Common myeloid progenitor, CD34-positive (primary cell): ENCODE measurements around the gene SLC25A25.

Experiments used
- CTCF ChIA-PET: fragments of 350-600 bp; sonication (Branson Sonifier 250); formaldehyde crosslinking; loops from one replicate; lab custom pipeline; 2021; ENCODE audit warnings: antibody characterized with exemption; lab: Charles Lee
- POLR2A ChIA-PET: fragments of 350-600 bp; sonication (Branson Sonifier 250); formaldehyde crosslinking; loops from one replicate; lab custom pipeline; 2021; ENCODE audit warnings: antibody characterized with exemption; lab: Charles Lee
- DNase-seq, 3 donors: peaks; one replicate each; pipeline versions ENCODE4 v3.0.0 to v3.0.0-alpha.2; 2013
- H3K27ac ChIP-seq, 2 experiments: 1 replicate in 1 of 2; 2 replicates in 1 of 2; pipeline ENCODE4 v1.7.0; 2013; ENCODE audit warnings: inconsistent platforms in 2 of 2, low read length in 2 of 2, mild to moderate bottlenecking in 2 of 2, low read depth in 1 of 2, moderate library complexity in 1 of 2; ENCODE audit not compliant: severe bottlenecking in 2 of 2, insufficient read depth in 1 of 2, poor library complexity in 1 of 2
- H3K27me3 ChIP-seq, 5 experiments: replicated peaks in 2 of 5; 1 replicate in 3 of 5; 2 replicates in 2 of 5; pipeline versions ENCODE4 v1.6.1 to v1.7.0; 2013; ENCODE audit warnings: low read length in 4 of 5, mild to moderate bottlenecking in 2 of 5, moderate library complexity in 2 of 5, inconsistent platforms in 1 of 5; ENCODE audit not compliant: insufficient read depth in 5 of 5, control insufficient read depth in 4 of 5
- H3K36me3 ChIP-seq, 4 experiments: 1 replicate in 2 of 4; 2 replicates in 2 of 4; pipeline versions ENCODE4 v1.6.1 to v1.7.0; 2013; ENCODE audit warnings: low read length in 3 of 4, control low read depth in 1 of 4, mild to moderate bottlenecking in 1 of 4; ENCODE audit not compliant: control insufficient read depth in 4 of 4, insufficient read depth in 4 of 4
- H3K4me1 ChIP-seq, 4 experiments: 1 replicate in 3 of 4; 2 replicates in 1 of 4; pipeline versions ENCODE4 v1.6.1 to v1.7.1; 2013; ENCODE audit warnings: low read length in 3 of 4, mild to moderate bottlenecking in 3 of 4, control low read depth in 1 of 4, inconsistent platforms in 1 of 4, moderate library complexity in 1 of 4; ENCODE audit not compliant: control insufficient read depth in 4 of 4, insufficient read depth in 4 of 4; ENCODE audit errors: control extremely low read depth in 1 of 4
- H3K4me3 ChIP-seq, 7 experiments: 1 replicate in 4 of 7; 2 replicates in 3 of 7; pipeline versions ENCODE4 v1.5.1 to v1.7.0; 2013; ENCODE audit warnings: mild to moderate bottlenecking in 7 of 7, low read length in 6 of 7, moderate library complexity in 6 of 7, inconsistent platforms in 2 of 7, low read depth in 2 of 7, control low read depth in 1 of 7; ENCODE audit not compliant: insufficient read depth in 4 of 7, control insufficient read depth in 1 of 7; ENCODE audit errors: extremely low read depth in 1 of 7
- H3K9me3 ChIP-seq, 5 experiments: 1 replicate in 4 of 5; 2 replicates in 1 of 5; pipeline versions ENCODE4 v1.6.1 to v1.7.1; 2013; ENCODE audit warnings: low read length in 4 of 5, mild to moderate bottlenecking in 2 of 5, inconsistent platforms in 1 of 5, low read depth in 1 of 5, moderate library complexity in 1 of 5; ENCODE audit not compliant: control insufficient read depth in 4 of 5, insufficient read depth in 2 of 5; ENCODE audit errors: control extremely low read depth in 1 of 5
- WGBS: methylation state at CpG from one replicate; pipeline ENCODE4 v1.1.5; 2013; ENCODE audit not compliant: insufficient coverage; 5-methylcytosine and 5-hydroxymethylcytosine counted together

SLC25A25 gene

GRCh38 chr9:128142596-128142995 is 74.6 kb downstream of the SLC25A25 start:
- H3K27ac ChIP-seq, result no peak overlapping the region
- H3K27me3 ChIP-seq, result no peaks in the 10 kb centered on the region
- no peak for DNase-seq
- no peak overlapping the region for H3K4me3 ChIP-seq
- POLR2A ChIA-PET, result interaction anchor here (0.7 to 1.1 kb wide), 2 partner anchors 8 to 17 kb away, joined by 3 read pairs; partner anchors contain the start of gene BBLN
- no peaks in the 10 kb centered on the region for H3K36me3 ChIP-seq
- no peaks in the 10 kb centered on the region for H3K9me3 ChIP-seq
- H3K4me1 ChIP-seq, result peaks cover 0 to 8% (median 2%) of the 10 kb centered on the region in 4 experiments
- CTCF ChIA-PET, result interaction anchor here (0.7 to 1.5 kb wide), 3 partner anchors 13 to 26 kb away, joined by 4 read pairs; no protein-coding TSS in a partner anchor
- no CpG with 5 or more reads among the region's 2 CpGs for WGBS

- Histone ChIP-seq H3K27me3 (no peaks in the 10 kb centered on the region), H3K36me3 (no peaks in the 10 kb centered on the region), H3K4me3 (no peak overlapping the region), H3K9me3 (no peaks in the 10 kb centered on the region), H3K27ac (no peak overlapping the region), H3K4me1 (peaks cover 0 to 8% (median 2%) of the 10 kb centered on the region in 4 experiments)
- ChIA-PET POLR2A (interaction anchor here (0.6 to 1.1 kb wide), 3 partner anchors 7 to 107 kb away, joined by 3 to 5 read pairs (median 3); partner anchors contain the start of gene BBLN), CTCF (interaction anchor here (1.2 to 1.5 kb wide), 2 partner anchors 15 to 28 kb away, joined by 4 read pairs; no protein-coding TSS in a partner anchor)
- WGBS, result 84% methylated on average over 7 of the region's 8 CpGs
- DNase-seq, result no peak
Measured at GRCh38 chr9:128143525-128144238, 75.7 kb downstream of the SLC25A25 start.

GRCh38 chr9:128144239-128145181 is 76.5 kb downstream of the SLC25A25 start:
- H3K27ac ChIP-seq, result no peak overlapping the region

DNA sequence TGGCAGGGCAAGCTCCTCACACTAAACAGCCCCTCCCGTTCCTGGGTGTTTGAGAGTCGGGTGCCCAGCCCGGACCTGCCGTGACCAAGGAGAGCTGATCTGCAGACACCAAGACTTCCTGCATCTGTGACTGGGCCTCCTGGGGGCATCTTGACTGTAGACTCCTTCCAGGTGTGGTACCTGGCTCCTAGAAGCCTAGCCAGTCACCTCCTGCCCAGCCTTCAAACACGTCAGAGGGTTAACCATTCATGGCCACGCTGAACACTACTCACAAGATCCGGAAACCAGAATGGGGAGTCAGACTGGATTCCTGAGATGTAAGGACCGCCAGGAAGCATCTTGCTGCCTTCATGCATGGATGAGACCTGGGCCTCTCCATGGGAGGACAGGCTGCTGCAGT is 77.5 kb downstream of the SLC25A25 start:
- CTCF ChIA-PET, result interaction anchor here (1.0 to 1.3 kb wide), 3 partner anchors 8 to 28 kb away, joined by 3 to 4 read pairs (median 3); no protein-coding TSS in a partner anchor
- Histone ChIP-seq H3K4me3 (no peak overlapping the region), H3K4me1 (peaks cover 0 to 20% (median 15%) of the 10 kb centered on the region in 4 experiments), H3K27me3 (no peaks in the 10 kb centered on the region), H3K27ac (no peak overlapping the region), H3K9me3 (no peaks in the 10 kb centered on the region), H3K36me3 (no peaks in the 10 kb centered on the region)
- no peak for DNase-seq
- WGBS, result 84% methylated on average over 8 of the region's 8 CpGs
- POLR2A ChIA-PET, result no interaction called here

More at GRCh38 chr9:128144239-128145181, 76.5 kb downstream of the SLC25A25 start:
- 95% methylated on average over 17 of the region's 22 CpGs for WGBS
- DNase-seq, result no peak
- H3K9me3 ChIP-seq, result no peaks in the 10 kb centered on the region
- peaks cover 0 to 10% (median 6%) of the 10 kb centered on the region in 4 experiments for H3K4me1 ChIP-seq
- ChIA-PET POLR2A (no interaction called here), CTCF (interaction anchor here (1.3 kb wide), 1 partner anchor 27 kb away, joined by 4 read pairs; no protein-coding TSS in a partner anchor)
- H3K36me3 ChIP-seq, result no peaks in the 10 kb centered on the region
- no peaks in the 10 kb centered on the region for H3K27me3 ChIP-seq
- no peak overlapping the region for H3K4me3 ChIP-seq

DNA sequence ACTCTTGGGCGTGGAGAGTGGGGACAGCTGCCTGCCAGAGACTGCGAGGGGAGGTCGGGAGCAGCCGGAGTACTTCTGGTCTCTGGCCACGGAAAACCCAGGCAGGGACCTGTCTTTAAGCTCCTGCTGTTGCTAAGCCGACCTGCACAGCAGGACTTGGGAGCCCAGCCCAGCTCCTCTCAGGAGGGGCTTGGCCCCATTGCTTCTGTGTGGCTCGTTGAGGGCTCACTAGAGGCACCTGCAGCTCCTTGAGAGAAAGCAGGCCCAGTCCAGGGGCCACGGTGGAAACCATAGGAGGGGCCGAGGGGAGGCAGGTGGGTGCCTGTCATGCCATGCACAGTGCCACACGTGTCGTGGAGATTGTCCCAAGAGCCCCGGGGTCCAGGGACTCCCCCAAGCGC is 77.9 kb downstream of the SLC25A25 start:
- 95% methylated on average over 12 of the region's 13 CpGs for WGBS
- ChIA-PET POLR2A (no interaction called here), CTCF (interaction anchor here (1.0 to 1.2 kb wide), 3 partner anchors 9 to 202 kb away, joined by 3 read pairs; no protein-coding TSS in a partner anchor)
- no peak for DNase-seq
- Histone ChIP-seq H3K4me3 (no peak overlapping the region), H3K9me3 (no peaks in the 10 kb centered on the region), H3K27me3 (no peaks in the 10 kb centered on the region), H3K36me3 (no peaks in the 10 kb centered on the region), H3K4me1 (peaks cover 0 to 25% (median 19%) of the 10 kb centered on the region in 4 experiments), H3K27ac (no peak overlapping the region)

DNA sequence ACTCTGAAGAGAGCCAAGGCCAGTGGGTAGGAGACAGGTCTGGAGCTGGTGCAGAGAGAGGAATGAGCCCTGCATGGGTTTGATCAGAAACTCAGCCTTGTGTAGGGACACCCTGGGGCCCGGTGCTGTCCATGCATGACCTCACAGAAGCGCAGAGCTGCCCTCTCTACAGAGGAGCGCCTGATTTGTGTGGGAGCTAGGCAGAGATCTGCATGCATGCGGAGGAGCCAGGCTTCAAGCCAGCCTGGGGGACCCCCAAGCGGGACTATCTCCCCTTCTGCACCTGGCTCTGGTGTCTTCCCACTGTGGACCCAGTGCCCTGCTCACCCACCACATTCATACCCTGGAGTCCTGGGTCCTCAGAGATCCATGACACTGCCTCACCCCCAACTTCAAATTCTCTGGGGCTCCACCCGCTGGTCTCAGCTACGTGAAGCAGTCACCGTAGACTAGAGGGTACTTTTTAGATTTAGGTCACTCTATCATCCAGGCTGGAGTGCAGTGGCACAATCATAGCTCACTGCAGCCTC is 78.6 kb downstream of the SLC25A25 start:
- POLR2A ChIA-PET, result no interaction called here

More for the DNA sequence above, 78.6 kb downstream of the SLC25A25 start:
- no peaks in the 10 kb centered on the region for H3K27me3 ChIP-seq
- no peak overlapping the region for H3K4me3 ChIP-seq
- no peak for DNase-seq
- H3K9me3 ChIP-seq, result no peaks in the 10 kb centered on the region
- no peak overlapping the region for H3K27ac ChIP-seq
- 98% methylated on average over 7 of the region's 8 CpGs for WGBS
- no peaks in the 10 kb centered on the region for H3K36me3 ChIP-seq
- H3K4me1 ChIP-seq, result peaks cover 0 to 29% (median 21%) of the 10 kb centered on the region in 4 experiments
- CTCF ChIA-PET, result interaction anchor here (1.1 to 1.2 kb wide), 2 partner anchors 10 to 203 kb away, joined by 3 read pairs; no protein-coding TSS in a partner anchor
